Mesenchymal stem cell (in vitro differentiated cells and primary cell): ENCODE results near the gene MTHFD2L.

Experiments used
- DNase-seq: peaks from one replicate; pipeline ENCODE4 v3.0.0-alpha.2; 2013
- H2AFZ ChIP-seq: one replicate; pipeline ENCODE4 v1.6.1; 2013; ENCODE audit warnings: low read depth, mild to moderate bottlenecking, control low read depth, inconsistent platforms, low read length, moderate library complexity
- H2AK5ac ChIP-seq: 2 replicates; pipeline ENCODE4 v1.6.1; 2013; ENCODE audit warnings: low read length, moderate library complexity, mild to moderate bottlenecking, inconsistent platforms; ENCODE audit not compliant: severe bottlenecking
- H2BK120ac ChIP-seq: one replicate; pipeline ENCODE4 v1.6.1; 2013; ENCODE audit warnings: low read depth, mild to moderate bottlenecking, inconsistent platforms, low read length, moderate library complexity
- H2BK12ac ChIP-seq, 2 experiments: one replicate each; pipeline ENCODE4 v1.6.1; 2013; ENCODE audit warnings: inconsistent platforms in 2 of 2, low read length in 2 of 2, mild to moderate bottlenecking in 2 of 2, moderate library complexity in 2 of 2, control low read depth in 1 of 2
- H2BK15ac ChIP-seq: one replicate; pipeline ENCODE4 v1.6.1; 2013; ENCODE audit warnings: mild to moderate bottlenecking, low read depth, inconsistent platforms; ENCODE audit not compliant: poor library complexity, severe bottlenecking
- H2BK5ac ChIP-seq: 2 replicates; pipeline ENCODE4 v1.6.1; 2013; ENCODE audit warnings: low read depth, mild to moderate bottlenecking, low read length, control low read depth, inconsistent platforms; ENCODE audit not compliant: poor library complexity, severe bottlenecking
- H3K14ac ChIP-seq, 2 experiments: one replicate each; pipeline ENCODE4 v1.6.1; 2013; ENCODE audit warnings: inconsistent platforms in 2 of 2, low read length in 2 of 2, control low read depth in 1 of 2, mild to moderate bottlenecking in 1 of 2, moderate library complexity in 1 of 2
- H3K18ac ChIP-seq, 2 experiments: one replicate each; pipeline ENCODE4 v1.6.1; 2013; ENCODE audit warnings: inconsistent platforms in 2 of 2, low read length in 2 of 2, control low read depth in 1 of 2, low read depth in 1 of 2, mild to moderate bottlenecking in 1 of 2
- H3K23ac ChIP-seq, 2 experiments: one replicate each; pipeline ENCODE4 v1.6.1; 2013; ENCODE audit warnings: inconsistent platforms in 2 of 2, low read length in 2 of 2, mild to moderate bottlenecking in 2 of 2, moderate library complexity in 2 of 2, control low read depth in 1 of 2
- H3K27ac ChIP-seq: 2 replicates; pipeline ENCODE4 v1.5.1; 2013; ENCODE audit warnings: mild to moderate bottlenecking, moderate library complexity, low read length, control low read depth, inconsistent platforms; ENCODE audit not compliant: poor library complexity, severe bottlenecking
- H3K27me3 ChIP-seq, 2 experiments: 2 replicates each; pipeline versions ENCODE4 v1.6.1 to v1.7.0; 2013; ENCODE audit warnings: low read length in 2 of 2, mild to moderate bottlenecking in 2 of 2, moderate library complexity in 2 of 2, control low read depth in 1 of 2, inconsistent platforms in 1 of 2; ENCODE audit not compliant: control insufficient read depth in 1 of 2, insufficient read depth in 1 of 2
- H3K36me3 ChIP-seq, 2 experiments: 2 replicates each; pipeline versions ENCODE4 v1.6.1 to v1.7.0; 2013; ENCODE audit warnings: low read length in 2 of 2, control low read depth in 1 of 2, inconsistent platforms in 1 of 2, low read depth in 1 of 2, mild to moderate bottlenecking in 1 of 2; ENCODE audit not compliant: insufficient read depth in 2 of 2, control insufficient read depth in 1 of 2
- H3K4ac ChIP-seq, 2 experiments: one replicate each; pipeline ENCODE4 v1.6.1; 2013; ENCODE audit warnings: inconsistent platforms in 2 of 2, low read length in 2 of 2, mild to moderate bottlenecking in 2 of 2, moderate library complexity in 2 of 2, control low read depth in 1 of 2, low read depth in 1 of 2
- H3K4me1 ChIP-seq: 2 replicates; pipeline ENCODE4 v1.6.1; 2013; ENCODE audit warnings: low read depth, low read length, control low read depth; ENCODE audit not compliant: control insufficient read depth, insufficient read depth
- H3K4me2 ChIP-seq: 2 replicates; pipeline ENCODE4 v1.6.1; 2013; ENCODE audit warnings: low read length, mild to moderate bottlenecking, inconsistent platforms; ENCODE audit not compliant: poor library complexity, severe bottlenecking
- H3K4me3 ChIP-seq, 2 experiments: 2 replicates each; pipeline versions ENCODE4 v1.5.1 to v1.7.0; 2013; ENCODE audit warnings: low read length in 2 of 2, mild to moderate bottlenecking in 2 of 2, control low read depth in 1 of 2, low read depth in 1 of 2; ENCODE audit not compliant: insufficient read depth in 1 of 2
- H3K79me1 ChIP-seq: replicated peaks from 2 replicates; pipeline ENCODE4 v1.6.1; 2013; ENCODE audit warnings: mild to moderate bottlenecking, control low read depth, low read length, inconsistent platforms; ENCODE audit not compliant: poor library complexity, severe bottlenecking
- H3K9ac ChIP-seq: 2 replicates; pipeline ENCODE4 v1.7.0; 2013; ENCODE audit warnings: mild to moderate bottlenecking, low read length, moderate library complexity
- H3K9me3 ChIP-seq: 2 replicates; pipeline ENCODE4 v1.7.0; 2013; ENCODE audit warnings: mild to moderate bottlenecking, low read length; ENCODE audit not compliant: control insufficient read depth
- H4K8ac ChIP-seq: one replicate; pipeline ENCODE4 v1.6.1; 2013; ENCODE audit warnings: inconsistent platforms, mild to moderate bottlenecking, low read length, moderate library complexity
- H4K91ac ChIP-seq: one replicate; pipeline ENCODE4 v1.6.1; 2013; ENCODE audit warnings: mild to moderate bottlenecking, low read length, inconsistent platforms
- WGBS: methylation state at CpG from one replicate; pipeline ENCODE4 v1.1.7; 2013; ENCODE audit warnings: mixed read lengths; 5-methylcytosine and 5-hydroxymethylcytosine counted together

MTHFD2L gene

DNA sequence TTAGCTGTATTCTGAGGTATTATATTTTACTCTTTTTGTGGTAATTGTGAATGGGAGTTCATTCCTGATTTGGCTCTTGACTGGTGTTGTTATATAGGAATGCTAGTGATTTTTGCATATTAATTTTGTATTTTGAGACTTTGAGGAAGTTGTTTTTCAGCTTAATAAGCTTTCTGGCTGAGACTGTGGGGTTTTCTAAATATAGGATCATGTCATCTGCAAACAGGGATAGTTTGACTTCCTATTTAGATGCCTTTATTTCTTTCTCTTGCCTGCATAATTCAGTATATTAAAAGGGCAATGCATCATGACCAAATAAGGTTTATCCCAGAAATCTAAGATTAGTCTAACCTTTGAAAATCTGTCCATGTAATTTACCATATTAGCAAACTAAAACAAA, 105.6 kb downstream of the MTHFD2L start:
- no peak overlapping the region for H2AFZ ChIP-seq
- no peak overlapping the region for H2BK5ac ChIP-seq
- H3K9me3 ChIP-seq = no peaks in the 10 kb centered on the region
- no peak overlapping the region for H3K4me3 ChIP-seq
- H2BK120ac ChIP-seq = no peak overlapping the region
- no peak overlapping the region for H4K91ac ChIP-seq
- no peak overlapping the region for H3K14ac ChIP-seq
- H4K8ac ChIP-seq = no peak overlapping the region
- no peak for DNase-seq
- H3K23ac ChIP-seq = no peak overlapping the region
- H2BK12ac ChIP-seq = no peak overlapping the region
- no peak overlapping the region for H3K27ac ChIP-seq
- H3K27me3 ChIP-seq = no peaks in the 10 kb centered on the region
- no peak overlapping the region for H2AK5ac ChIP-seq
- H3K36me3 ChIP-seq = no peaks in the 10 kb centered on the region
- H3K9ac ChIP-seq = no peak overlapping the region
- no peaks in the 10 kb centered on the region for H3K79me1 ChIP-seq
- no peak overlapping the region for H3K4ac ChIP-seq
- H3K4me1 ChIP-seq = peaks cover 3% of the 10 kb centered on the region
- no peak overlapping the region for H3K18ac ChIP-seq
- no peak overlapping the region for H2BK15ac ChIP-seq
- no peak overlapping the region for H3K4me2 ChIP-seq

DNA sequence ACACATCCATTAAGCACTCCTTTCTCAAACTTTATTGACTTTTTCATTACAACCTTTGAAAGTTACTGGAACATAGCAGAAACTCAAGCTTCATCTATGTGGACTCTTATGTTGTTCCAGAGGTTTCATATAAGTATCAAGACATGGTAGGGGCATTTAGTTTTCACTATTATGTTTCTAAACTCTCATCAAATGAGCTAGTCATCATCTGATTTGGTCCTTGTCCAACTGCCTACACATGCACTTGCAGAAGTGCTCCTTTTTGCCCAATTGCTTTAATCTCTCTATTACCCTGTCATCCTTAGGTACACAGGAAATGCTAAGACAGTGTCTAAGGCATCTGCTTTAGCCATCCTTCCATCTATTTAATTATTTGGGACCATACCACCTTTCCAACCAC, 108.2 kb downstream of the MTHFD2L start:
- Histone ChIP-seq H3K4me3 (no peak overlapping the region), H3K4me2 (no peak overlapping the region), H2AFZ (no peak overlapping the region), H4K91ac (no peak overlapping the region), H3K23ac (no peak overlapping the region), H3K14ac (no peak overlapping the region), H2BK15ac (no peak overlapping the region), H3K4ac (no peak overlapping the region), H3K9ac (no peak overlapping the region), H2BK12ac (no peak overlapping the region), H3K36me3 (no peaks in the 10 kb centered on the region), H2BK5ac (no peak overlapping the region), H3K79me1 (no peaks in the 10 kb centered on the region), H2AK5ac (no peak overlapping the region), H3K27ac (no peak overlapping the region), H3K27me3 (no peaks in the 10 kb centered on the region), H3K18ac (no peak overlapping the region), H4K8ac (no peak overlapping the region), H3K4me1 (peaks cover 3% of the 10 kb centered on the region), H3K9me3 (no peaks in the 10 kb centered on the region), H2BK120ac (no peak overlapping the region)
- no peak for DNase-seq

DNA sequence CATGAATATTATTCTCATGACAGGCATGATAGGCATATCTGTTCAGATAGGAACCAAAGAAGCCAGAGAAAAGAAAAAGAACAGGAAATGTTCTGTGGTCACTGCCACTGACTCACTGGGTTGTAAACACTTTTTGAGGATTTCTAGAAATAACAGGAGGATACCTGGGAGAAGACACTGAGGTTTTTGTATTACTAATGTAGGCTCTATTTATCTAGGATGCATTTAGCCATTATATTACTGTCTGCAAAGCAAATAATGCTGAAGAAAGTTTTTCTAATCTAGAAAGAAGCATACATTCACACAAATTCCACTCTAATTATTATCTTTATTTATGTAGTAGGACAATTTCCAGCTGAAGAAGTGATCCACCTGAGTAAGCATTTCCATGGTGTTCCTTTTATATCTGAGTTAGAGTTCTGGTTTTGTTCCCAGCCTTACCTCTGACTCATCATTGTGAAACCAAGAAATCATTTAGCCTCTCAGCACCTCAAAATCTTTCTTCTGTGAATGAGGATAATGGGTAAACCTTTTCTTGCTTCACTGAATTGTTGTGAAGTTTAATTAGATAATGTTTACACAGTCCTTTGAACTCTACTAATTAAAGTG, 110.2 kb downstream of the MTHFD2L start:
- no peaks in the 10 kb centered on the region for H3K79me1 ChIP-seq
- H2BK5ac ChIP-seq = no peak overlapping the region
- H3K23ac ChIP-seq = no peak overlapping the region
- H3K4ac ChIP-seq = no peak overlapping the region
- peak; percentile 65 for DNase-seq
- H3K9ac ChIP-seq = no peak overlapping the region
- no peak overlapping the region for H3K4me3 ChIP-seq
- H2BK15ac ChIP-seq = no peak overlapping the region
- H3K4me1 ChIP-seq = peaks cover 3% of the 10 kb centered on the region
- H2AK5ac ChIP-seq = no peak overlapping the region
- peak overlapping the region; percentile 65 for H3K27ac ChIP-seq
- no peak overlapping the region for H3K14ac ChIP-seq
- H4K8ac ChIP-seq = no peak overlapping the region
- H2BK12ac ChIP-seq = no peak overlapping the region
- no peaks in the 10 kb centered on the region for H3K9me3 ChIP-seq
- H4K91ac ChIP-seq = no peak overlapping the region
- H3K27me3 ChIP-seq = no peaks in the 10 kb centered on the region
- H2BK120ac ChIP-seq = no peak overlapping the region
- no peak overlapping the region for H2AFZ ChIP-seq
- H3K18ac ChIP-seq = no peak overlapping the region
- H3K36me3 ChIP-seq = no peaks in the 10 kb centered on the region
- no peak overlapping the region for H3K4me2 ChIP-seq

DNA sequence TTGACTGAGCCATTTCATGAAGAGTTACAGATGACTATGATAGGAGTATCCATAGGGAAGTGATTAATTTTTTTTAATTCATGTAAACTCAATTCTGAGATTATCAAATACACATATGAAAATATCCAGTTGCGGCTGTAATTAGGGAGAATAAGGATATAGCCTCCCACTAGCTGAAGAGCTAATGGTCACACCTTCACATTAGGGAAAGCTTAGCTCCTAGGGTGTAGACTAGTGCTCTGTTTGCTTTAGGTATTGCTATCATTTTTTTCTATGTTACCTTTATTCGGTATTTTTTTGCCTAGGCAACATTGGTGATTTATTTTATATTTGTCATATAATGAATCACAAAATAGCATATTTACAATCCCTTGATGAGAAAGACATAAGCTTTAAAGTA, 110.7 kb downstream of the MTHFD2L start:
- Histone ChIP-seq H3K4me2 (no peak overlapping the region), H3K36me3 (no peaks in the 10 kb centered on the region), H3K23ac (no peak overlapping the region), H4K91ac (no peak overlapping the region), H2BK15ac (no peak overlapping the region), H3K27ac (peak overlapping the region; percentile 32), H3K9ac (no peak overlapping the region), H3K27me3 (no peaks in the 10 kb centered on the region), H2BK120ac (no peak overlapping the region), H3K14ac (no peak overlapping the region), H3K9me3 (no peaks in the 10 kb centered on the region), H2BK5ac (no peak overlapping the region), H3K4ac (no peak overlapping the region), H2AFZ (no peak overlapping the region), H3K18ac (no peak overlapping the region), H3K79me1 (no peaks in the 10 kb centered on the region), H3K4me3 (no peak overlapping the region), H3K4me1 (peaks cover 3% of the 10 kb centered on the region), H2AK5ac (no peak overlapping the region), H4K8ac (no peak overlapping the region), H2BK12ac (no peak overlapping the region)
- WGBS = 100% methylated on average over 1 of the region's 2 CpGs
- DNase-seq = no peak
